Glomerular visceral epithelial cell (primary cell): ENCODE results near the gene STX7.

Source experiments
- DNase-seq: peaks from one replicate; pipeline ENCODE4 v3.0.0-alpha.2; 2016; ENCODE audit errors: extremely low spot score

Gene STX7

DNA sequence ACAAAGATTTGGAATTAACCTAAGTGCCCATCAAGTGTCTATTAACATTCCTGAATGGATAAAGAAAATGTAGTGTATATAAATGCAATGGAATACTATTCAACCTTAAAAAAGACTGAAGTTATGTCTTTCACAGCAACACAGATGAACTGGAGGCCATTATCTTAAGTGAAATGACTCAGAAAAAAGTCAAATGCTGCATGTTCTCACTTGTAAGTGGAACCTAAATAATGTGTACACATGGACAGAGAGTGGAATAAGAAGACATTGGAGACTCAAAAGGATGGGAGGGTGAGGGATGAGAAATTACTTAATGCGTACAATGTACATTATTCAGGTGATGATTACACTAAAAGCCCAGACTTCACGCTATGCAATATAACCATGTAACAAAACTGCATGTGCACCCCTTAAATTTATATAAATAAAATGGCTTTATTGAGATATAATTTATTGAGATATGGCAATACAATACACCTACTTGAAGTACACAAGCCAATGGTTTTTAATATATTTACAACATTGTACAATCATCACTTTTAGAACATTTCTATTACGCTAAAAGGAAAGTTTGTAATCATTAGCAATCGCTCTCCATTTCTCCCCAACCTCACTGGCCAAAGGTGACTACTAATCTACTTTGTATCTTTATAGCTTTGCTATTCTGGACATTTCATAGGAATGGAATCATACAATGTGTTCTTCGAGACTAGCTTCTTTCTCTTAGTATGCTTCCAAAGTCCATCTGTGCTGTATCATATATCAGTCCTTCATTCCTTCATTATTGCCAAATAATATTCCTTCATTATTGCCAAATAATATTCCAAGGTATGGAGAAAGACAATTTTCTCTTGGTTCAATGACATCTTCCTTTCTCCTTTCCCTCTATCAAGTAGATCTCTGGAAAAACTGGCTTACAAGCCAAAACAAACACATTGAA lies 5.8 kb downstream of the STX7 start:
- DNase-seq = no peak

DNA sequence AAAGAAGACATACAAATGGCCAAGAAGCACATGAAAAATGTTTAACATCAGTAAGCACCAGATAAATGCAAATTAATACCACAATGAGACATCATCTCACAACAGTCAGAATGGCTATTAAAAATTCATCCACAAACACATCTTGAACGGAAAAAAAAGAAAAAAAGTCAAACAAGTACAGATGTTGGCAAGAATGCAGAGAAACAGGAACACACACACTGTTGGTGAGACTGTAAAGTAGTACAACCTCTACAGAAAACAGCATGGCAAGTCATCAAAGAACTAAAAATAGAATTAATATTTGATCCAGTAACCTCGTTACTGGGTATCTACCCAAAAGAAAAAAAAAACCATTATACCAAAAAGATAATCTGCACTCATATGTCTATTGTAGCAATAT lies 6.5 kb downstream of the STX7 start:
- no peak for DNase-seq

DNA sequence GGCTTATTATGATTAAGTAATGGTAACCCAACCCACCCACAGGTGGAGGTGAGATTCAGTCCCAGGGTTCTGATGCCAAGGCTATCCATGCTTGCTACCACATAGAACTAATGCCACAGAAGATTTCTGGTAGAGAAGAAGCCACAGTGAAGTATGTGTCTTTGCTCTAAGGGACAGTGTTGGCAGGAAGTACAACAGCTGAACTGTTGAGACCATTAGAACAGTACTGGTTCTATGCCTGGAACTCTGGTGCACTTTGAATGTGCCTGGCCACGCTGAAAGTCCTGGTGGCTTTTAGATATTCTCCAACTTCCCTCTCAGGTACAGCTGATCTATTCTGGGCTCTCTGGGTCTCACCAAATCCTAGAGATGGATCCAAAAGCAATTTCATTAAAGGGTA lies 7.8 kb downstream of the STX7 start:
- DNase-seq = no peak

DNA sequence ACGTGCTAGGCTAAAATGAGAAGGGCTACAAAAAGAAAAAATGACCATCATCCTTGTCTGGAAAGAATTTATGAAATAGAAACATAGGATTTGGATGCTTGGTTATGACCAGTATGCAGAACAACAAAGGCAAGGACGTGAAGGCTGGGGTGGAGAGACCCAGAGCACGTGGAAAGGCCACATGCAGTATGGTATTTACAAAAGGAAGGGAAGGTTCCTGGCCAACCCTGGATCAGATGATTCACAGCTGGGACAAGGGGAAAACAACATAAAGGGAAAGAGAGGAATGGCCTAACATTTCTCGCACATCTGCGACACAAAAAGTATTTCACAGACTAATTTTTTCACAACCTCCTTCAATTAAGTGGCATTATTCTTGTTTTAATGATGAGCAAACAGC lies 8.2 kb downstream of the STX7 start:
- no peak for DNase-seq

DNA sequence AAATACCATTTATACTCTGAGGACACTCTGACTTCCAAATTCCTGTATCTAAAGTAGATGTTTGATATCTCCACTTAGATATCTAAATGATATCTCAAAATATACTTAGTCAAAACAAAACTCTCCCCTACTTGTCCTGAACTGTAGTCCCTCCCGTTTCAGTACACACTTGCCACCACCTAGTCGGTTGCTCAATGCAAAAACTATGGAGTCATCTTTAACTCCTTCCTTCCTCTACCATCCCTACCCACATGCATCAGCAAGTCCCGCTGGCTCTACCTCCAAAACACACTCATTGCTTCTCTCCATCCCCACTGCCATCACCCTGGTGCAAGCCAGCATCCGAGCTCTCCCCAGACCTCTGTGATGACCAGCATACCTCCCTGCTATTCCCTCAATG lies 13.2 kb downstream of the STX7 start:
- no peak for DNase-seq

DNA sequence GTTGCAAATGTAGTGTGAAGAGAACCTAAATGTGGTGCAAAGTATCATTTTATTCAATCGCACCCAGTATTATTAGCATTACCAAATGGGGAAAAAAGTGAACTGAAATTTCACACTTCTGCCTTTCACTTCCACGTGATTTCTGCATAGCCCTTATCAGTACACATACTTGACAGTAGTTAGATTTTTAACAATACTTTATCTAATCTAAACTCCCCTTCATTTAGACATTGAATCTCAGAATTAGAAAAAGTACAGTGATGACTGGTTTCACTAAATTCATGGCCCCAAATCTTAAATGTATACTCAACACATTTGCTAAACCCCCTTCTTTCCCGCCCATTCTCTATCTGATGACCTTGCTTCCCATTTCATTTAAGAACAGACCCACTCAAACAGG lies 14.3 kb downstream of the STX7 start:
- no peak for DNase-seq

DNA sequence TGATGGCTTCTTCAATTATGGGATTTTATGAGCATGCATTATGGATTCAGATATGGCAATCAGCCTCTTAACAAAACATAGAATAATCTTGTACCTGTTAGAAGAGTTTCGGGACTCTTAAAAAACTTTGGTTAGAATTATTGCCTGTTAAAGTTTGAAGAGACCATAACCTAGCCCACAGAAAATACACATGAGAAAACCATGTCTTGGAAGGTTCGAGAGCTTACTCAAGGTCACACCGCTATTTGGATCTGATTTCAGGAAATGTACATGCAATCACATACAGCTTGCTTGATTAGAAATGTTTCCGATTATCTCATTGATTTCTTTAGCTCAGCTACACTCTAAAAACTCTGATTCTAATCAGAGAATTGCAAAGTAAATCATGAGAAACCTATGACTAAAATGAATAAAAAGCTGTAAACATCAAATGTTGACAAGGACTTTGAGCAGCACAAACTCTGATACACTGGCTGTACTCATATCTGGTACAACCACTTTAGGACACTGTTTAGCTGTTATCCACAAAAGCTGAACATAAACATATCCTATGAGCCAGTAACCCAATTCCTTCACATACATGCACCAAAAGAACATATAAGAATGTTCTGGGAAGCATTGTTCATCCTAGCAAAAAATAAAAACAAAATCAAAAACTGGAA lies 16.3 kb downstream of the STX7 start:
- DNase-seq = no peak

DNA sequence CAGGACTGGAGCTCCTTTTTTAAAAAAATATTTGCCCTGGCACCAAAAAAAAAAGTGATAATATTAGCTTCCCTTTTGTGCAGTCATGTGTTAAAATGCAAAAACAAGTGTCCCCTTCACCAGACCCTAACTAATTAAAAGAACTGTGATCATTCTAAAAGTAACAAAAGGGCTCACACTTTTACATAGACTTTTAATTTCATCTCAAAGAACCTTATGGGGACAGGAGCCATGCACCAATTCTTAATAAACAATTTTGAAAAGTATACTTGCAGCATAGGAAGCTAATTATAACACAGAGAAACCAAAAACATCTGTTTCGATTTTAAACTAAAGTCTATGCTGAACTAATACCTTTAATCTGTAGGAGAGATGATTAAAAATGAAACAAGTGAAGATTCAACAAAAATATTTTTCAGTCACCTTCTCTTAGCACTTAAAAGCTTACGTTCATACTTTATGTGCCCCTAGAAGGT lies 17.3 kb downstream of the STX7 start:
- DNase-seq = no peak

DNA sequence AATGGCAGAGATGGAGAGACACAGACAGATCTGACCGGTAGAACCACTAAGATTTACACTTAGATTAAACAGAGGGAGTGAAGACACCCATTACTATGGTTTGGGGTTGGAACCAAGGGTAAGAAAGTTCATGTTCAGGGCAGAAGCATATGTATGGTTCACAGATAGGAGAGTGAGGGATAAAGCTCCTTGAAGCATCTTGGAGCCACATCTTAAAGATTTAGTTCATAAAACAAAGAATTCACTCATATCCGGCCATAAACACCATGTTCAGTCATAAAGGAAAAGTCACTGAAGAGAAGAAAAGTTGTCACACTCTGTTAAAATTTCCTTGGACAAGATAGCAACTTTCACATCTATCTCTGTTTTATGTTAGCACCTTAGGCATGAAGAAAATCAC lies 18.0 kb downstream of the STX7 start:
- DNase-seq = no peak

DNA sequence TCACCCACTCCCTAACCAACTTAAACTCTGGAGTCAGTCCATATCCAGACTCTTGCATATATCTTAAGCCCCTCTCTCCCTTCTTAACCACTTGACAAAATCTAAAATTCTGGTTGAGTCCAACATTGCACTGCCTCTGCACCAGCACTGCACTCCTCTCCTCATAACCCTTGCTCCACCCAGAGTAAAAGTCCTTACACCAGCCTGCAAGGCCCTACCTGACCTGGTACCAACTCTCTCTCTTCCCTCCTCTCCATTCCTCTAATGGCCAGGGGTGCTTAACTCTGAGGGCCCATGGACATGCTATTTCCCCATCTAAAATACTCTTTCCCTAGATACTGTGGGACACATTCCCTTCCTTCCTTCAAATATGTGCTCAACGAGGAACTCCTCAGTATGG lies 21.0 kb downstream of the STX7 start:
- DNase-seq = no peak

DNA sequence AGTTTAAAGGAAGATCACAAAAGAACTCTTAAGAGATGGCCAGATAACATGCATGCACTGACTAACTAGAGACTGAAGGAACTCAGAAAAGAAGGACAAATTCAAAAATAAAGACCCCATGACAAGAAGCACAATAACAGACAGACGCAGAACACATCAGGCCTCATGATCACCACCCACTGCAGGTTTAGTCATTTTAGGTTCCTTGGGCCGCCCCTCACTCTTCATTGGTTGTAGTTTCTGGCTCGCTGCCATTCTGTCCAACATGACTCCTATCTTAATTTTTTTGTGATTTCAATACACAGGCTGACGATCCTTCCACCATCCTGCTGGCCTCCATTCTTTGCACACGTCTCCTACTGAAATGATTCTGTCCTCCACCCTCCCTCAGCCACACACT lies 21.6 kb downstream of the STX7 start:
- DNase-seq = peak; percentile 3

DNA sequence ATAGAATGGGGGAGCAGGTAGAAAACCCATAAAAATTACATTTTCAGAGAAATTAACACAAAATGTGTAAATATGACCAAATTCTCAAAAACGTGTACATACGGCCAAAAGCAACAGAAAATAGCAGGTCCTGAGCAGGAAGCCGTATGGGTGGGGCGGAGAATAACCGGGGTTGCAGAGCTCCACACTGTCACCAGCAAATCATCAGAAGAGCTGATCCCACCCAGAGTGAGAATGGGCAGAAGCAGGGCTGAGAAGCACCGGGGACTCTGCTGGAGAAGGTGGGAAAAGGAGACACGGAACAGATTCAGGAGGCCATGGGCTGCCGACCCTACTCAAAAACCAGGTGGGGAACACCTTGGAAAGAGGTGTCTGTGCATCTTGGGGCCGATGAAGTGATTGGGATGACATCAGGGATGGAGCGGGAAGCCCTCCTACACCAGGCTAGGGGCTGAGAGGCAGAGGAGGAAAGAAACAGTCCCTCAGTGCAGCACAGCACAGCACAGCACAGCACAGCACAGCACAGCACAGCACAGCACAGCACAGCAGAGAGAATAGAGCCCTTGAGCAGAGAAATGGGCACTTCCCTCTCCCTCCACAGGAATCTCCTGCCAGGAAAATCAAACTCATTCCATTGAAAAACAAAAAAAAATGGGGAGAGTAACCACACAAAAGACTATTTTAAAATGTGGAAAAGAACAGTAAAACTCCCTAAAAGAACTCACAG lies 22.3 kb downstream of the STX7 start:
- DNase-seq = no peak

DNA sequence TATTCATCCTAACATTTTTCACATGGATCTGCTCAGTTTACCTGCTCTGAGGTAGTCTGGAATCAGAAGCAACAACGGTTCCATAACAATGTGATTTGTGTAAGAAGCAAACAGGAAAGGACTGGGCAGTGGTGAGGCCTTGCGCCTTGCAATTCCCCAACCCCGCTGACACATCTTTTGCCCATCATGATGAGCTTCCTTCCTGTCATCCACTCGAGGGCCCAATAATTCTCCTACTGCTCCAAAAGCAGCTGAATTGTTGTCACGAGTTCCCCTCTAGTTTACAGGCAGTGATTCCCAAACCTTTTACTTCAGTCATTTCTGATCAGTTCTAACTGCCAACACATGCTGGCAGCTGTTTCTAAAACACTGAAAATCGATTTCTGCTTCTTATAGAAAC lies 22.9 kb downstream of the STX7 start:
- no peak for DNase-seq

DNA sequence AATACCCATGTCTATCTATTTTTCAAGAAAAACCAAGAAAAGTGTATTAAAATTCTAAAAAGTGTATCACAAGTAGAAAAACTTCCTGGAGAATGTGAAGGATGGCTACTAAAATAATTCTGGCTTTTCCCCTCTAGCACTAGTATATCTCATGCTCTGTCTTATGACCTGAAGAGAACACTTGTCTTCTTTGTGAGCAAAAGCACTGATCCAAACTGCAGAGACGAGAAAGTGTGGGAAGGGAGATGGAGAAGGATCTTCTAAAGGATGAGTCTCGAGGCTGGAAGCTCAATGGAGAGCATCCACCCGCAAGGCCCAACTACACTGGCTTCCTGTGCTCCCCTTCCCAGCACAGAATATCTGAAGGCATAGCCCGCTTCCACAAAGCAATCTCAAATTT lies 23.5 kb downstream of the STX7 start:
- no peak for DNase-seq

DNA sequence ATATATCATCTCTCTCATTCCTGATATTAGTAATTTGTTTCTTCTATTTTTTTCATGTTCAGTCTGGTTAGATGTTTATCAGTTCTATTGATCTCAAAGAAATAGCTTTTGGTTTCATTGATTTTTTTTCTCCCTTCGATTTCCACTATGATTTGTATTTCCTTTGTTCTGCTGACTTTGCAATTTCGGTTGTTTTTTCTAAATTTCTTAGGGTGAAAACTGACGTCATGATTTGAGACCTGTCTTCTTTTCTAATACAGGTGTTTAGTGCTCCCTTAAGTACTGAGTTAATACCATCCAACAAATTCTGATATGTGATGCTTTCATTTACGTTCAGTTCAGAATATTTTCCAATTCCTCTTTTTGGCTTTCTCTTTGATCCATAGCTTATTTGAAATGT lies 25.2 kb downstream of the STX7 start:
- no peak for DNase-seq

DNA sequence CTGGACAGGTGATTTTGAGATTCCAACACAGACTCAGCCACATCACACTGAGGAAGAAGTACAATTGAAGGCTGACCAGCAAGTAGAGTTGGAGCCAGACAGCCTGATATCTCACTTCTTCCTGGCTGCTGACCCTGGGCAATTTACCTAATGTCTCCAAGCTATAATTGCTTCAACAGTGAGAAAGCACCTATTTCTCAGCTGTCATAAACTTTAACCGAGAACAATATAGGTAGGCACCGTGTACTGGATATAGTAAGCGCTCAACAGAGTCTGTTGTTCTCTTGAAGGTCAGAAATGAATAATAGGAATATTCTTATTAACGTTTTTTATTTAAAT lies 28.3 kb downstream of the STX7 start:
- no peak for DNase-seq

DNA sequence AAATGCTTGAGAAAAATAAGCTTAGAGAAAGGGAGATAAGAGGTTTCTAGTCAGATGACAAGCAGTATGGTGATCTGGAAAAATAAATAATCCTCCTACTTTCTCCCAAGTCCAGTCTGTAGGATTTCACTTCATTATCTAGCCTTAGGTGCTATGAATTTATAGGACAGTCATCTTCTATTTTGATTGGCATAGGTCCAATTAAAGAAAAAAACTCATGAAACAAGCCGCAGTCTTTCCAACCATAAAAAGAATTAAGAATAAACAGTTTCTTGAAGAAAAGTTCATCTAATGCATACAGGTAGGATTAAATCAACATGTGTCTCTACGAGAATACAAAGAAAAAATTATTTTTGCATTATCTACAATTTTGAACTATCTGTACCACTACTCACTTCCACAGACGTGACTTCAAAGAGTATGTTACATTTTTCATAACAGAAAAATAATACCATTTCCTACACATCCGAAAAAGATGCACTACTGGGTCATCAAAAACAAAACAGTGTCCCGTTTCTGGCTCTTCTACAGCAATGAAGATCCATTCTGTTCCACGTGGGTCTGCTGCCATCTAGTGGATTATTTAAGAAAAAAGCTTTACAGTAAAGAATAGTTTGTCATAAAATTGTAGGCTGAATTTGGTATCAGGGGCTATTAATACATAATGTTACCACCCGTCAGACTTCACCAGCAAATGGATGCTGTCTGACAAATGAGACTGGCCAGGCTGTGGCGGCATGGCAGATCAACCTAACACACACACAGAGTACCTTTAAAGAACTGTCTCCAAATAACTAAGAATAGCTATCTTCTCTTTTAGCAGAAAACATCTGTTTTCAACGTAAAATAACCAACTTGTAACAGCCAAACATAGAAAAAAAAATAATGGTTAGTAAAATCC lies 28.9 kb downstream of the STX7 start:
- DNase-seq = peak; percentile 77

DNA sequence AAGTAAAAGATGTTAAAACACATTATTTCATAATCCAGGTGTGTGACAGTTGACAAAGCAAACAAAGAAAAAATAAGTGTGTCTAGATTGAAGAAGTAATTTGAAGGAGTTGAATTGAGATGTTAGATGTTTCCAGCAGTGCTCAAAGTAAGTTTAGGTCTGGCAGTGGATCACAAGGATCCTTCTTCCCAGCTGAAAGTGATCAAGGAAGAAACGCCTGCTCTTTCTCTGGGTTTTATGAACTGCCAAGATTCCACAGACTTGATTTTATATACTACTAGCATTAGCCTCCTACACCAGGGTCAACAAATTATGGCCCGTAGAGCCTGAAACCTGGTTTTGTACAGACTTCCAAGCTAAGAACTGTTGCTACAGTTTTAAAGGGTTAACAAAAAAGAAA lies 30.3 kb downstream of the STX7 start:
- DNase-seq = no peak

DNA sequence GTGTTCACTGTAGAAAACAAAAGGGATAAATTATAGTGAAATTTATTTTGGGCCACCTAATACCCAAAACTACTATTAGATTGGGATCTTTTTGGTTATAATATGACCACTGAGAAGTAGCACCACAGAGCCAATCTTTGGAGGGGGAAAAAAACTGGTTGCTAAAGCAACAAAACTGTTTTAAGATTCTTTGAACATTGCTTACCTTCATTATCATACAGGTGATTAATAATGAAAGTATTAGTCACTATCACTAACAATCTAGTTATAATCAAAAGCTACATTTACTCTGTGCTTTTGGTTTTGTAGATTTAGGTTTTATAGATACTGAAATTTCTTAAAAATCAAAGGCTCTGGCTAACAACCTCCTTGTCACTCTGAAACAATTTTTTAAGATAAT lies 31.7 kb downstream of the STX7 start:
- DNase-seq = no peak

DNA sequence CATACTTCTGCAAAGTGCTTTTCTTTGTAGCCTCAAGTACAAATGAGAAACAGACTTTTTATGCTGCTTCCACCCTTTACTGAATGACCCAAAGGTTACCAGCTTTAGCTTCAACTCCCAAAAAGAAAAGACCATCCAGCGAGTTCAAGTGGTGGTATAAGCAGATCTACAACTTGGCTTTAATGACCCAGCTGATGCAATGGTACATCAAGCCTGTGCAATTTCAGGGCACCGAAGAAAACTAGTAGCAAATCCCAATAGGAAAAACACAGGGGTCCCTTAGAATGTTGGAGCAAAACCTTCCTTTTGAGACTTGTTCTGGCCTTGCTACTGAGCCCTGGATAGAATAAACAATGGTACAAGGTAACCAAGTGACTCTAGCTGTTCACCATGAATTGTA lies 33.8 kb downstream of the STX7 start:
- no peak for DNase-seq

DNA sequence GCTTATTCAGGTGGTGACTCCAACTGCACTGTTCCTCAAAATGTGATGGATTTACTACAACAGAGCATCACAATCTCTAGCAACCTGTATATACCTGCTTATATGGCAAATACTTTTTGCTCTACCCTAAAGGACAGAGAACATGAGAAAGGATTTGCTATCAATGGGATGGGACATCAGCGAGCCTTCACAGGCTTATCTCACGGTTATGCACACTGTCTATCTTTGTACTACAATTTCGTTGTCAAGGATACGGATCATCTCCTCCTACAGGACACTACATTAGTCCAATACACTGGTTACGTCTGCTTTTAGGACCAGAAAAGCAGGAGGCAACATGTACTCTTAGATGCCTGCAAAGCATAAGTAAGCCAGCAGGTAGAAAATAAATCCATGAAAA lies 34.2 kb downstream of the STX7 start:
- DNase-seq = no peak

DNA sequence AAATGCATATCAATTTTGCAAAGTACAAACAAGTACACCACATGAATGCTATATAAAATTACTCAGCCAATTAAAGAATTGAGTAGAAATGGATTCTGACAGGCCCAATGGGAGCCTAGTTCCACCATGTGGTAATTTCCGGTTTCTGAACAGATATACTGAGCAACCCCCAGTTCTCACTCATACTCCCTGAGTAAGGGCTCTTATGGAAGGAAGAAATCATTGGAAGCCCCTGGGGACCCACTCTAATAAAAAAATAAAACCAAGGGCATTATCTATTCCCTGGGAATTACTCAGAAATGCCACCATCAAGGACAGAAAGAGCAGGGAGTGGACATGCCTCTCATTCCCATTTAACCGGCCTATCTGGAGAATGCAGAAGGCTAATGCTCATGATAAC lies 34.6 kb downstream of the STX7 start:
- no peak for DNase-seq
